ENCODE data around the gene DNTTIP2.
"Not testable (repeated sequence)": the region's sequence is repeated elsewhere in the genome, so short reads cannot be mapped to it uniquely, and the experiment has no call there.

The DNTTIP2 gene

DNA sequence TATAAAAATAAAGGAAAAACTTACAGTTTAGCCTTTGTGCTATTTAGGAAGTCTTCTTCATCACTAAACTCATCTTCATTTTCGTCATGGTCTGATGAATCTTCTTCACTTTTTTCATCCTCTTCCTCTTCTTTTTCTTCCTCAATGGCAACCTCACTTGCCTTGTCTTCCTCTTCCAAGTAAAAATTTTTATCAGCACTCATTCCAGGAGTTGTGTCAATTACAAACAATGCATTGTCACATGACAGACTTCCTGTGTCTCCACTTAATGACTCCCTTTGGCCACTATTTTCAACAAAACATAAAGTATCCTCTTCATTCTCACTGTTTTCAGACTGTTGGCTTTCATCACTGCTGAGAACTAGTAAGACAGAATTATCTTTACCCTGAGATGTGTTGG is 2.8 kb downstream of the DNTTIP2 start:
- DNase-seq = no peak

DNA sequence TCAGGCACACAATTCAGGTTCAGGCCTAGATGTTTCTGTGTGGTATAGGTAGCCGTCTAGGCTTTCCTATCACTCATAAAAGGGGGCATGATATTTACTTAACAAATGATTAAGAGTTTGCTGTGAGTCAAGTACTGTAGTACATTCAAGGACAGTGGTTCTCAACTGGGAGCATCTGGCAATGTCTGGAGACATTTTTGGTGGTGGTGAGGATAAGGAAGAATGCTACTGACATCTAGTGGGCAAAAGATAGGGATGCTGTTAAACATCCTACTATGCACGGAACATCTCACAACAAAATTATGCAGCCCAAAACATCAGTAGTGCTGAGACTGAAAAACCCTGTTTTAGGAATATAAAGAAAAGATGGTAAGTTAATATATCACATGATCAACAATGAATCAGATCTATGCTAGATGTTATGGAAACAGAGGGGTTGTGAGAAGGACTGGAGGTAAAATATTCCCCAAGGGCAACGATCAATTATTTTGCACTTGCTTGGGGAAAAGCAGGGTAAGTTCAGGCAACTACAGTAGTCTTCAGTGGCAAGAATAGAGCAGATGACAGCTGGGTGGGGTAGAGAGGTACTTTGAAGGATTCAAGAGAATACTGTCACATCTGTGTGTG is 4.9 kb downstream of the DNTTIP2 start:
- DNase-seq = no peak

- no peak for DNase-seq
Measured at GRCh38 chr1:93871366-93871765, 7.6 kb downstream of the DNTTIP2 start.

GRCh38 chr1:93869653-93870052 is 9.4 kb downstream of the DNTTIP2 start:
- no peak for DNase-seq

- DNase-seq = not testable (repeated sequence)
Measured at GRCh38 chr1:93868492-93868891, 10.5 kb downstream of the DNTTIP2 start.

- no peak for DNase-seq
Measured at GRCh38 chr1:93865253-93865652, 13.8 kb downstream of the DNTTIP2 start.

DNA sequence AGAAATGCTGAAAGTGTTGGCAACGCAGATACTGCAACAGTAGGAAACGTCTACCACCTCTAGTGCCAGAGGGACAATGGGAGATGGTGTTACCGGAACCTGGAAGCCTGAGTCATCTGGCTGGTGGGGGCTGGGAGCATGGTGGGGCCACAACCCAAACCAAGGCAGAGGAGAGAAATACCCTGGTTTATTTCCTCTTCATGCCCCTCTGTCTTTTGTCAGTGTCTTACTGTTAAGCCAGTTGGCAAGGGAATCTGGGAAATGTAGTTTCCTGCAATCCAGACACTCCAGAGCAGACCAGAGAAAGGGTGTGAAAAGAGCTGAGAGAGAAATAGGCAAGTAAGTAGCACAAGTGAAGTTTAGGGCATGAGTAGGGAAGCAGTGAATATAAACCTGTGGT is 14.8 kb downstream of the DNTTIP2 start:
- DNase-seq = no peak

DNA sequence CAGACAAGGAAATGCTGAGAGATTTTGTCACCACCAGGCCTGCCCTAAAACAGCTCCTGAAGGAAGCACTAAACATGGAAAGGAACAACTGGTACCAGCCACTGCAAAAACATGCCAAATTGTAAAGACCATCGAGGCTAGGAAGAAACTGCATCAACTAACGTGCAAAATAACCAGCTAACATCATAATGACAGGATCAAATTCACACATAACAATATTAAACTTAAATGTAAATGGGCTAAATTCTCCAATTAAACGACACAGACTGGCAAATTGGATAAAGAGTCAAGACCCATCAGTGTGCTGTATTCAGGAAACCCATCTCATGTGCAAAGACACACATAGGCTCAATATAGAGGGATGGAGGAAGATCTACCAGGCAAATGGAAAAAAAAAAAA is 21.4 kb downstream of the DNTTIP2 start:
- DNase-seq = not testable (repeated sequence)

GRCh38 chr1:93855983-93856382 is 23.0 kb downstream of the DNTTIP2 start:
- not testable (repeated sequence) for DNase-seq

GRCh38 chr1:93853940-93854339 is 25.1 kb downstream of the DNTTIP2 start:
- no peak for DNase-seq

DNA sequence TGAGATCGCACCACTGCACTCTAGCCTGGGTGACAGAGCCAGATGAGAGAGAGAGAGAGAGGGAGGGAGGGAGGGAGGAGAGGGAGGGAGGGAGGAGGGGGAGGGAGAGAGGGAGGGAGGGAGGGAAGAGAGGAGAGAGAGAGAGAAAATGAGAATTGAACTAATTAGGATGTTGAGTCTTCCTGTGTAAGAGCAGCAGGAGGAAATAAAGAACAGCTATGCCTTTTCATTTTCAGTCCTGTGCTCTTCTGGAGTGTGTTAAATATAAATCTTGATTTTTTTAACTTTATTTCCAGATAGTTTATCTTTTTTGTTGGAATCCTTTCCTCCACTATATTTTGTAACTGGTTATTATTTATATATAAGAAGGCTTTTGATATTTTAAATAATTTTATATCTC is 27.1 kb downstream of the DNTTIP2 start:
- no peak for DNase-seq

DNA sequence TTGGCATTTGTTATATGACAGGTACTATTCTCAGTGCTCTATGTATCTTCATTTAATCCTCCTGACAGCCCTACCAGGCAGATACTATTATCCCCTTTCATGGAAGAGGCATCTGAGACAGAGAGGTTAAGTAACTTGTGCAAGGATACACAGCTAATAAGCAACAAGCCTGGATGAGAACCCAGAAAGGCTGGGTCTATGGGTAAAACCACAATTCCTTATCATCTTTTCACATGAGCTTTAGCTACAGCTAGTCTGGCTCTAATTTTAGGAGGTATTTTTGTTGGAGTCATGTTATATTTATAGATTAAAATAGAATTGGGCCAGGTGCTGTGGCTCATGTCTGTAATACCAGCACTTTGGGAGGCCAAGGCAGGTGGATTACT is 27.7 kb downstream of the DNTTIP2 start:
- no peak for DNase-seq

- not testable (repeated sequence) for DNase-seq
Measured at GRCh38 chr1:93850687-93851326, 28.2 kb downstream of the DNTTIP2 start.

DNA sequence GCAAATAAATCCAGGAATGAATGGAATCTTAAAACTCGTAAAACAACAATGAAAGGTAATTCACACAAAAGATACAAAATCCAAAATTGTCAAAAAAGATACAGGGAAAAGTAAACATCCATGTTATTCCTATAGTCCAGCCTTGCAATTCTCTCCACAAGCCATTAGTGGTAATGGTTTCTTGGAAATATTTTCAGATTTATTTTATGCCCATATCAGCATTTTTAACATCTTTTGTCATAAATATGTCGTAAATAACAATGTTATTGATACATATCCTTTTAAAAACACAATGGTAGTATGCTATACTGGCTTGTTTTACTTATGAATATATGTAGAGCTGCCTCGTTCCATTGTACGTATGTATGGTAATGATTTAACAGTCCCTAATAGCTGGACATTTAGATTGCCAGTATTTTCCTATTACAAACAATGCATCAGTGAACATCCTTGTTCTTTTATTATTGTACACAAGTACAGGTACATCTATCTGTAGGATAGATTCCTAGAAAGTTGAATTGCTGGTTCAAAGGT is 30.6 kb downstream of the DNTTIP2 start:
- no peak for DNase-seq

- DNase-seq = peak; percentile 70
Measured at GRCh38 chr1:93847811-93848288, 31.2 kb downstream of the DNTTIP2 start.

GRCh38 chr1:93846992-93847810 is 31.8 kb downstream of the DNTTIP2 start:
- peak; percentile 94 for DNase-seq

DNA sequence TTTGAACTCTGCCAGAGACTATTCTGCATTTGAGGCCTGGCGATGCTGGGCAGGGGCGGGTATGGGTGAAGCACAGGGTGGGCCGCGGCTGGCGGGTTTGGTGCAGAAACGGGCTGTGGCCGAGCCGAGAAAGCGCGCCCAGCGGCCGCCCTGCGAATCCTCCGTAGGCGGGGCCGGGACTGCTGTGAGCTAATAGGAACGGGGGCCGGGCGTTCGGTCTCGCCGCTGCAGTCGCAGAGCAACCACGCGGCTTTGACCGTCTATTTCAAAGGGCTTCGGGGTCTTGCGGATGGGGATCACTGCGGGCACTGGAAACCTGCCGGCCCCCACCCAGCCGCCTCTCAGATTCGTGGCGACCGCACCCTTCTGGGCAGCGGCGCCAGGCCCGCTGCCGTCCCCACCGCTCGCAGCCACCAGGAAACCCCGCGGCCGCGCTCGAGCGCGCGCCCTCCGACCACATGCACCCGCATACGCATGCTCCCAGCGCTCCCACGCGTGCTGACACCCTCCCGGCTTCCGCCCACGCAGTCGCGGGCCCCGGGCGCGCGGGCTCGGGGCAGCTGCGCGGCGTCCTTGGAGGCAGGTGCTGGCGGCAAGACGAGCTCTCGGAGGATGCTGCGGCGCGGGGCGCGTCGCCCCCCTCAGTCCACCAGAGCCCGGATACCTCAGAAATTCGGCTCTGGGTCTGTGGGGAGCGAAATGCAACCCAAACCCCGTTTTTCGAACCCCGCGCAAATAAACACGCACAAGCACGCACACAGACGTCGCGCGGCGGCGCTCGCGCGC is 32.6 kb downstream of the DNTTIP2 start:
- DNase-seq = peak; percentile 78

DNA sequence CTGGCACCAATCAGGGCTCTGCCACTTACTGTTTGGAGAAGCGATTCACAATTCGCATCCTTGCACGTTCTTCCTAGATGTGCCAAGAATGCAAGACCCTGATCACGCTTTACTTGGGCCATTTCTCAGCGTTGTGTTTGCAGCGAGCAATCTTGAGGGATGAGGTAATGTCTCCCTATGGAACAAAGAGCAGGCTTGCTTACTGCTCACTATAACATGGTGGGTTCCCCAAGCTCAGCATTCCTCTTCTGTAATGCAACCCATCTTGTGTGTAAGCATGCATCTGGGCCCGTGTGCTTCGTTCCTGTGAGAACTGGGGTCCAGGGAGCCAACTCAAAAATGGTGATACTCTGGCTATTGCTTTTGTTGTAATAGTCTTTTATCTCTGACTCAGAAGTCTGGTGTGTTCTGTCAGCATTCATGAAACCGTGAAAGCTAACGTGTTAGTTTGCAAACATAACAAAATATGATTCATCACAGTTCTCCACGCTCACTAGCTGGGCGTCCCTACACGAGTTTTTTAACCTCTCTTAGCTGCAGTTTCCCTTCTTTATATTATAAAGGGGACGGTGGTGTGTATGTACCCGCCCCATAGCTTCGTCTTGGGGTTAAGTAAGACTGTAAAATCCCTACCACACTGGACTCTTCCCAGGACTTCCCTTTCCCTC is 33.3 kb downstream of the DNTTIP2 start:
- no peak for DNase-seq

DNA sequence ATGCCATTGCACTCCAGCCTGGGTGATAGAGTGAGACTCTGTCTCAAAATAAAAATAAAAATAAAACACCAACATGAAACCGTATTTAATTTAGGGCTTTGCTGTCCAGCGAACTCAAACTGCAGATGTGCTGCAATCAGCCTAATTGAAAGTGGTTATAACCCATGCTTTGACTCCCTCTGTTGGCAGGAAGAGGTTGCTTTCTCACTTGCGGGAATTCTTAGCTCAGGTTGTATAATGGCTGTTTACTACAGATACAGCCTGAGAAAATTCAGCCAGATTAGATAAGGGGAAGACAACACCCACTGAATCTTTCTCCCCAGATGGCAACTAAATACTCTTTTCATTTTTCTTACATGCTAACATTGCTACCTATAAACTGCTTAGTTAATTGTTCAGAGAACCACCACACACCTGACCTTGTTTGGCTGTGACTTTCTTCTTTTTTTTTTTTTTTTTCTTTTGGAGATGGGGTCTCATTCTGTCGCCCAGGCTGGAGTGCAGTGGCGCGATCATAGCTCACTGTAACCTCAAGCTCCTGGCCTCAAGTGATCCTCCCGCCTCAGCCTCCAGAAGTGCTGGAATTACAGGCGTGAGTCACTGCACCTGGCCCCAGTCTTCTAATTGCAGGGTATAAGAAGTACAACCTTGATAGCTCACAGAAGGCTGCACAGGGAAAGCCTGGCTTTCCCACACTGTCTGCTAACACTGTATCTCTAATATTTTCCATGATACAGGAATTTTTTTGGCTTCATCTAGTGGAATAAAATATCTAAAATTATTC is 34.6 kb downstream of the DNTTIP2 start:
- peak; percentile 28 for DNase-seq

DNA sequence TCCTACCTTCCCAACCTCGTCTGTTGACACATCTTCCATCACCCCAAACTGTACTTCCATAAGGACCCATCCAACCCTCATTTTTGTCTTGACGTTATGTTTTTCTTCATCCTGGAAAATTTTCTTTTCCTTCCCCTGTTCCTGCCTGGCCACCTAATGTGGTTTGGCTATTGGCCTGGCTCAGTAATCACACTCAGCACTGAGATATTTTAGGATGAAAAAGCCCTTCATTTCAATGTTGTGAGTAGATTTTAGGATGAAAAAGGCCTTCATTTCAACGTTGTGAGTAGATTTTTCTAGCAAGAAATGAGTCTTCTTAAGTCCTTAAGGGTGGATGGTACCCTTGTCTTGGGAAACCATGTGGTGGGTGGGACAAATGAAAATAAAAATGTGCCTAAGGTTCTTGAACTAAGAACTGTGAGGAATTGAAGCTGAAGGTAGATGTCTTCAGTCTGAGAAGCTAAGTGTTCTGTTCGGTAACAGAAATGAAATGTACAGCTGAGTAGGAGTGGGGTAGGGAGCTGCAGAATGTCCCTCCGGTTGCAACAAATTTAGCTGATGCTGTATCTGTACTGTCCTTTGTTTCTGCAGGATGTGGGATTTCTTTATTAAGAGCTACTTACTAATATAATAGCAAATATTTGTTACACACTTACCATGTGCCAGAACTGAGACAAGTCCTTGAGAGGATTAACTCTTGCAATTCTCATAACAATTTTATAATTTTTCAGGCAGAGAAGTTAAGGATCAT is 36.1 kb downstream of the DNTTIP2 start:
- no peak for DNase-seq

- no peak for DNase-seq
Measured at GRCh38 chr1:93841771-93842170, 37.2 kb downstream of the DNTTIP2 start.

All from KG1 (cell line).